SJSA1 (cell line): ENCODE measurements around the gene GDPD3. TPM values are rescaled to one million over a fixed set of nuclear protein-coding genes. Genes with fewer than 3 reads are reported as not detected.
A peak's percentile ranks its signal among the peaks of the same experiment; 100 is the strongest.

Experiments
- DNase-seq, 2 experiments: peaks; one replicate each; pipeline ENCODE4 v3.0.0-alpha.2; 2015 to 2020; ENCODE audit warnings: low spot score in 2 of 2, low read depth in 1 of 2
- H3K27ac ChIP-seq: fragments of 250-450 bp; sonication (Bioruptor Pico); 2 replicates; pipeline ENCODE4 v1.5.1; 2020; ENCODE audit warnings: mild to moderate bottlenecking, moderate library complexity
- H3K27me3 ChIP-seq: fragments of 250-450 bp; sonication (Bioruptor Pico); replicated peaks from 2 replicates; pipeline ENCODE4 v1.5.1; 2020; ENCODE audit warnings: mild to moderate bottlenecking, moderate library complexity
- H3K36me3 ChIP-seq: fragments of 250-450 bp; sonication (Bioruptor Pico); 2 replicates; pipeline ENCODE4 v1.5.1; 2020; ENCODE audit warnings: mild to moderate bottlenecking
- H3K4me1 ChIP-seq: fragments of 250-450 bp; sonication (Bioruptor Pico); replicated peaks from 2 replicates; pipeline ENCODE4 v1.6.1; 2021; ENCODE audit warnings: mild to moderate bottlenecking
- H3K4me3 ChIP-seq: fragments of 250-450 bp; sonication (Bioruptor Pico); 2 replicates; pipeline ENCODE4 v1.5.1; 2020; ENCODE audit warnings: mild to moderate bottlenecking
- H3K9me3 ChIP-seq: fragments of 250-450 bp; sonication (Bioruptor Pico); replicated peaks from 2 replicates; pipeline ENCODE4 v1.5.1; 2020; ENCODE audit warnings: mild to moderate bottlenecking
- total RNA-seq: library from RNA; depleted of rRNA; stranded (reverse); fragments of >200 nt; shearing (Covaris generic); gene quantifications from 2 replicates; pipeline ENCODE4 v1.2.3, GENCODE V29; 2014

The GDPD3 gene
- total RNA-seq, 1 experiment from 2014 or later, result 0.50 TPM

DNA sequence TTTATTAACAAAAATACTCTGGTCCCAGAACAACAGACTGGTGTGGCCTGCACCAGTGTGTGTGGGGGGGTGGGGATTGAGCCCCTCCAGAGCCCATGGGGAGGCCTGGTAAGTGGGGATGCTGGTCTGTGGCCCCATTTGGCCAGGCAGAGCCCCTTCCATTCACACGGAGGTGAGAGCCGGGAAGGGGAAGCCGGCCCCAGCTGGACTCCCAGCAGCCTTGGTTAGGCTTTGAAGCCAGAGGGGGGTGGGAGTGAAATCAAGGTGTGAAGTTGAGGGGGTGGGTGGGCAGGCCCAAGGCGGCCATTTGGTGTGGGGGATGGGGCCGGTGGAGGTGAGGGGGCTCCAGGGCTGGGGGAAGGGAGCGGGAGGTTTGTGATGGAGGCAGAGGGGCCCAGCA lies 27.5 kb downstream of the GDPD3 start:
- DNase-seq, result no peak
- Histone ChIP-seq H3K4me1 (no peaks in the 10 kb centered on the region; the same call in 1 of the 2 replicates), H3K9me3 (no peaks in the 10 kb centered on the region), H3K27ac (no peak overlapping the region), H3K27me3 (no peaks in the 10 kb centered on the region), H3K4me3 (no peak overlapping the region), H3K36me3 (peaks cover 52% of the 10 kb centered on the region)

DNA sequence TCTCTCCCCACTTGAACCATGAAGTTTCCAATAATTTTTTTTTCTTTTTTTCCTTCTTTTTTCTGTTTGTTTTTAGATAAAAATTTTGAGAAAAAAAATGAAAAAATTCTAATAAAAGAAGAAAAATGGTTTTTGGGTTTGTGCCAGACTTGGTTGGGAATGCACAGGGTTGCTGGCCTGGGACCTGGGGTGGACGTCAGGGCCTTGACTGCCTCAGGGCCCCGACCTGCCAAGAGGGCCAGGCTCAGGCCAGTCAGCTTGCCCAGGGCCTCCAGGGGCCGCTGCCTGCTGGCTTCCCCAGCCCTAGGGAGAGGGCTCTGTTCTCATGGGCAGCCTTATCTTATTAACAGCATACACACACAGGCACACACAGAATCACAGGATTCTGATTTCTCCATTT lies 28.1 kb downstream of the GDPD3 start:
- Histone ChIP-seq H3K27ac (no peak overlapping the region), H3K4me3 (no peak overlapping the region), H3K36me3 (peaks cover 58% of the 10 kb centered on the region), H3K9me3 (no peaks in the 10 kb centered on the region), H3K4me1 (no peaks in the 10 kb centered on the region; the same call in 1 of the 2 replicates), H3K27me3 (no peaks in the 10 kb centered on the region)
- DNase-seq, result no peak

DNA sequence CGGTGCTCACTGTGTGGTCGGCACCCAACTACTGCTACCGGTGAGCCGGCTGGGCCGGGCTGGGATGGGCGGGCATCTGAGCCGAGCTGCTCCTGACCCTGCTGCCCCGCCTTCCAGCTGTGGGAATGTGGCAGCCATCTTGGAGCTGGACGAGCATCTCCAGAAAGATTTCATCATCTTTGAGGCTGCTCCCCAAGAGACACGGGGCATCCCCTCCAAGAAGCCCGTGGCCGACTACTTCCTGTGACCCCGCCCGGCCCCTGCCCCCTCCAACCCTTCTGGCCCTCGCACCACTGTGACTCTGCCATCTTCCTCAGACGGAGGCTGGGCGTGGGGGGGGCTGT lies 28.5 kb downstream of the GDPD3 start:
- H3K4me3 ChIP-seq, result no peak overlapping the region
- no peaks in the 10 kb centered on the region for H3K4me1 ChIP-seq
- no peak for DNase-seq
- H3K36me3 ChIP-seq, result peaks cover 63% of the 10 kb centered on the region
- H3K9me3 ChIP-seq, result no peaks in the 10 kb centered on the region
- no peak overlapping the region for H3K27ac ChIP-seq
- no peaks in the 10 kb centered on the region for H3K27me3 ChIP-seq

DNA sequence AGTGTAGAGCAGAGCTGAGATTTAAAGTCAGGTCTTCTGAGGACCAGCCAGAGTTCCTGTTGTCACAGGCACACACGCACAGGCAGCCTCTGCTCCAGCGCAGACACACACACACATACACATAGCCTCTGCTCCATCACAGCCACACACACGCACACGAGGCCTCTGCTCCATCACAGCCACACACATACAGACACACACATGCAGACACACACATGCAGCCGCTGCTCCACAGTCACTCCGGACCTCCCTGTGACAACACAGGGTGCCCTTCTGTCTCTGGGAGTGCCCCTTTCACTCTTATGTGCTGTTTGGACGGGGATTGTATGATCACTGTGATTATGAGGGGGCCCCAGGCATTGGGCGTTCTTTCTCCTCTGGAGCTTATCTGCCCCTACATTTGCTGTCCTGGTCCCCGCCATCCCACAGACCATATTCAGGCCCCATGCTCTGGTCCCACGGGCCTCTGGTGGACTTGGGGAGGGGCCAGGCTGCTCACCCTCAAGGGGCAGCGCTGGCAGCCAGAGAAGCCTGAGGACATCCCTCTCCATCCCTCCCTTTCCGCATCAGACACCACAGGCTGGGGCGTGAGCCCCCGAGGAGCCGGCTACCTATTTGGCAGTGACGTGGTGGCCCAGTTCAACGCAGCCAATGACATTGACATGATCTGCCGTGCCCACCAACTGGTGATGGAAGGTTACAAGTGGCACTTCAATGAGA lies 29.1 kb downstream of the GDPD3 start:
- no peaks in the 10 kb centered on the region for H3K4me1 ChIP-seq
- H3K27ac ChIP-seq, result no peak overlapping the region
- no peaks in the 10 kb centered on the region for H3K9me3 ChIP-seq
- peaks cover 68% of the 10 kb centered on the region for H3K36me3 ChIP-seq
- no peaks in the 10 kb centered on the region for H3K27me3 ChIP-seq
- H3K4me3 ChIP-seq, result no peak overlapping the region
- DNase-seq, result no peak

DNA sequence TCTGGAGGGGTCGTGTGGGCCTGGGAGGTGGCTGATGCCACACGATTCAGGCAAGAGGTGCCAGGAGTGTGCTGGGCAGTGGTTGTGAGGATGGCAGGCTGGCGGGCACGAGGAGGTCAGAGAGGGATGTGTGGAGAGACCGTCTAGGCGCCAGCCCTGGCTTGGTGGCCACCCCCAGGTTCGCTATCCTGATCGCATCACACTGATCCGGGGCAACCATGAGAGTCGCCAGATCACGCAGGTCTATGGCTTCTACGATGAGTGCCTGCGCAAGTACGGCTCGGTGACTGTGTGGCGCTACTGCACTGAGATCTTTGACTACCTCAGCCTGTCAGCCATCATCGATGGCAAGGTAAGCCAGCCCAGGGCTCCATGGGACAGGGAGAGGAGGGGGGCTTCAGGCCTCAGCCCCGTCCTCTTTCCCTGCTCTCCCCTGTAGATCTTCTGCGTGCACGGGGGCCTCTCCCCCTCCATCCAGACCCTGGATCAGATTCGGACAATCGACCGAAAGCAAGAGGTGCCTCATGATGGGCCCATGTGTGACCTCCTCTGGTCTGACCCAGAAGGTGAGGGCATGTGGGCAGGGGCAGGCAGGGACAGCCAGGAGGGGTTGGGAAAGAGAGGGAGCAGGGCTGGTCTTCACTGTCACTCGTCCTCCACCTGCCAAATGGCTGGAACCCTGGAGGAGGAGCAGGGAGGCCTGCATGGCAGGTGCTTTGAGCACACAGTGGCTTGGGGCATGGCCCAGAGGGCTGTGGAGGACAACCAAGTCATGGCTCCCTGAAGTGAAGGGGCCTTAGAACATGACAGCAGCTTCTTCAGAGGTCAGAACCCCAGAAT lies 29.9 kb downstream of the GDPD3 start:
- Histone ChIP-seq H3K27ac (no peak overlapping the region), H3K9me3 (no peaks in the 10 kb centered on the region), H3K4me1 (no peaks in the 10 kb centered on the region), H3K36me3 (peaks cover 74% of the 10 kb centered on the region), H3K27me3 (no peaks in the 10 kb centered on the region), H3K4me3 (no peak overlapping the region)
- DNase-seq, result no peak

DNA sequence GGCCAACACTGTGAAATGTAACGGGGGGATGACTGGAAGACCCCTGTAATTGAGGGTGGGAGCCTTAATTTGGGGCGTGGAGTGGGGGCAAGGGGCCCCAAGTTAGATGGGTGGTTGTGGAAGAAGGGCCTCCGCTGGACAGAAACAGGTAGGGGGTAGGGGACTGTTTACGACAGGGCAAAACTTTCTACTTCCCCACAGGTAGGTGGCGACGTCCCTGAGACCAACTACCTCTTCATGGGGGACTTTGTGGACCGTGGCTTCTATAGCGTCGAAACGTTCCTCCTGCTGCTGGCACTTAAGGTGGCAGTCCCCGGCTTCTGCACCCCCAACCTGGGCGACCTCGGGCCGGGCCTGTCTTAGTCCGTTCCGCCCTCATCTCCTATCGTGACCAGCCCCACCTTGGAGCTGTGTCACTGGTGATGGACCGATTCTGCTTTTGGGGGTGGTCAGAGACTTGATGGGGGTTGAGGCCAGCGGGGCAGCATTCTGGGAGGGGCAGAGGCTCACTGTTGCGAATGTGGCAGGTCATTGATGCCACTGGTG lies 30.7 kb downstream of the GDPD3 start:
- Histone ChIP-seq H3K4me3 (no peak overlapping the region), H3K36me3 (peaks cover 83% of the 10 kb centered on the region), H3K9me3 (no peaks in the 10 kb centered on the region), H3K27ac (no peak overlapping the region), H3K4me1 (peaks cover 1% of the 10 kb centered on the region), H3K27me3 (no peaks in the 10 kb centered on the region)
- DNase-seq, result no peak

DNA sequence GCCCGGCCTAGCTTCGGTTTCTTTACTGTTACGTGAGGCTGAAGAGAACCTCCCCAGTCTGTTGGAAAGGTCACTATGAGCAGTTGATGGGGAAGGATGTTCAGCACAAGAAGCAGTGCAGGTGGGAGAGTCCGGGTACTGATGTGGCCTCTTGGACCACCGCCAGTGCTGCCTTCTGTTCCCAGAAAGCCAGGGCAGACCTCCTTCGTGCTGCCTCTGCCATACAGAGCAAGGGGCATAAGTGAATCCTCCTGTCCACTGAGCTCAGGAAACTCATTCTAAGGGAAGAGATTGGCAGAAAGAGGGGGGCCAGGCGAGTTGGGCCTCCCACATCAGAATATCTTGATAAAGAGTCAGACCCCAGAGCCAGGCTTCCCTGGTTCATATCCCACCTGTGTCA lies 33.9 kb downstream of the GDPD3 start:
- peaks cover 17% of the 10 kb centered on the region for H3K4me1 ChIP-seq
- H3K27ac ChIP-seq, result no peak overlapping the region
- no peak overlapping the region for H3K4me3 ChIP-seq
- no peaks in the 10 kb centered on the region for H3K9me3 ChIP-seq
- peaks cover 86% of the 10 kb centered on the region for H3K36me3 ChIP-seq
- no peak for DNase-seq
- no peaks in the 10 kb centered on the region for H3K27me3 ChIP-seq

DNA sequence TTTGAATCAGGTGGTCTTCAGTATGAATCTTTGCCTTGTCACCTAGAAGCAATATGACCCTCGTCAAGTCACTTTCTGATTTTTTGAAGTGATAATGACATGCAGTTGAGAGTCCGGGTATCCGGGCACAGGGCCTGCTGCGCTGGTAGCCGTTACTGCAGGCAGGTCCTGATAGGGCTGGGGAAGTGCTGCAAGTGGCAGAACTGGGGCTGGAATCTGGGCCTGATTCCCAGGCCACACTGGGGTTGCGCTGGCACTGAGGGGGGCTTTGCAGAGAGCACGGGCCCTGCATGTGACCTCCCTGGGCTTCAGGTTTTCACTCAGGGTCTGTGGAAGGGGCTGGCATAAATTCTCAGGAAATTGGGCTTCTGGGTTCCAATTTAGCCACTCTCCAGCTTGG lies 34.6 kb downstream of the GDPD3 start:
- H3K4me1 ChIP-seq, result peaks cover 17% of the 10 kb centered on the region
- DNase-seq, result no peak
- no peaks in the 10 kb centered on the region for H3K27me3 ChIP-seq
- peaks cover 83% of the 10 kb centered on the region for H3K36me3 ChIP-seq
- H3K4me3 ChIP-seq, result no peak overlapping the region
- H3K9me3 ChIP-seq, result no peaks in the 10 kb centered on the region
- no peak overlapping the region for H3K27ac ChIP-seq

DNA sequence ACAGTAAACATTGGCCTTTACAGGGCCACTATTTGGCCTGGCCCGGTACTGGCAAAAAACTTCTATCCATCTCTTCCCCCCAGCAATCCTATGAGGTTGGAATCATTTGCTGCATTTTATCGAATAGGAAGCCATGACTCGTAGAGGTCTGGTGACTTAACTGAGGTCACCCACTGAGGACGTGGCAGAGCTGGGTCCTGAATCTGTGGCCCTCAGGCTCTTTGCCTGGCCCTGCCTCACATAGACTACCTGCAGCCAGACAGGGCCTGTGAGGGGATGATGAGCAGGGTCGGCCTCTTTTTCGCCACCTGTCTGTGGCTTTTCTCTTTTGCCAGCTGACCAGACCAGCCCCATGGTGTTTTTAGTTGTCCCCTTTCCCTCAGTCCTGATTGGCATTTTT lies 35.7 kb downstream of the GDPD3 start:
- DNase-seq, result no peak
- no peaks in the 10 kb centered on the region for H3K27me3 ChIP-seq
- peak overlapping the region; percentile 76; the same call in 1 of the 2 replicates for H3K4me3 ChIP-seq
- no peaks in the 10 kb centered on the region for H3K9me3 ChIP-seq
- peaks cover 78% of the 10 kb centered on the region for H3K36me3 ChIP-seq
- H3K27ac ChIP-seq, result no peak overlapping the region
- peaks cover 17% of the 10 kb centered on the region for H3K4me1 ChIP-seq

DNA sequence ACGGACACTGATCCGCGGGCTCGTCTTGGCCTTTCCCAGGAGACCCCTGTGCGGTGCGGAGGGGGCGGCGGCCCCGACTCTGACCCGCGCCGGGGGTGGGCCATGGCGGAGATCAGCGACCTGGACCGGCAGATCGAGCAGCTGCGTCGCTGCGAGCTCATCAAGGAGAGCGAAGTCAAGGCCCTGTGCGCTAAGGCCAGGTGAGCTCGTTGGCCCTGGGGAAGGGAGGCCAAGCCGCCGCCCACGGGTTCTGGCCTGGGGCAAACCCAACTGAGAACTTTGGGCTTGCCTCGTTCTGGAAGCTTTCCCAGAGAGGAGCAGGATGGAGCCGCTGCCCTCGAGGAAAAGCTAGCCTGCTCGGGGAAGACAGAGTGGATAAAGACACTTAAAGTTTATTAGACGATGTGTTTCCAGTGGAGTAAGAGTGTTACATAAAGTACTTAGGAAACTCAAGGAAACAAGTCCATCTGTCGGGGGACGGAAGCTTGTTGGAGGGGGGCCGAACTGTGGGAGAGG lies 37.0 kb downstream of the GDPD3 start:
- Histone ChIP-seq H3K27ac (peak overlapping the region; percentile 79), H3K9me3 (no peaks in the 10 kb centered on the region), H3K36me3 (peaks cover 79% of the 10 kb centered on the region), H3K4me1 (peaks cover 17% of the 10 kb centered on the region), H3K27me3 (no peaks in the 10 kb centered on the region), H3K4me3 (peak overlapping the region; percentile 76)
- no peak for DNase-seq

DNA sequence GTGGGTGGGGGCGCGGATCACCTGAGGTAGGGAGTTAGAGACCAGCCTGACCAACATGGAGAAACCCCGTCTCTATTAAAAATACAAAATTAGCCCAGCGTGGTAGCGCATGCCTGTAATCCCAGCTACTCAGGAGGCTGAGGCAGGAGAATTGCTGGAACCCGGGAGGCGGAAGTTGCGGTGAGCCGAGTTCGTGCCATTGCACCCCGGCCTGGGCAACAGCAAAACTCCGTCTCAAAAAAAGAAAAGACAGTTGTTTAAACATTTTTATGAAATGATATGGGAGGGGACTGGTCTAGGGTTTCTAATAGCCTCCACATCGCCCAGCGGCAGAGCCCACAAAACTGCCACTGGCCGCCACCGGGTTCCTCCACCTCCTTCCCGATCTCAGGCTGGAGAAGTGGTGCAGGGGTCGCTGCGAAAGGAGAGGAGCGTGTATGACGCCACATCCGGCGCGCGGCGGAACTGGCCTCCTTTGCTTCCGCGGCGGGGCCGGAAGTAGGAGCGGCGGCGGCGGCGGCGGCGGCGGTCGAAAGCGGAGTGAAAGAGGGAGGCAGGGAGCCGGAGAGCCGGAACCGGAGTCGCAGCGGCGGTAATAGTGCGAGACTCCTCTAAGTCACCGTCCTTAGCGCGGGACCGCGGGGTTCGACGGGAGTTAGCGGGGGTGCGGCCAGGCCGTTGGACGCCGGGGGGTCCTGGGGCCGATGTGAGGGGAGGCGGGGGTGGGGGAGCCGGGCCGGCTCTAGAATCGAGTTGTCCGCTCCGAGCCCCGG lies 37.6 kb downstream of the GDPD3 start, which contains the start of gene PPP4C:
TSS of gene PPP4C (plus strand) at position 492 of the 773 bp plus-strand sequence. CDS start 384 bp downstream, outside the sequence.
- Histone ChIP-seq H3K36me3 (peaks cover 79% of the 10 kb centered on the region), H3K9me3 (no peaks in the 10 kb centered on the region), H3K4me3 (peak within 1 kb of the TSS; percentile 76), H3K27ac (peak within 1 kb of the TSS; percentile 79), H3K4me1 (peaks cover 17% of the 10 kb centered on the region), H3K27me3 (no peaks in the 10 kb centered on the region)
- DNase-seq, result peak; percentile 91 to 93

DNA sequence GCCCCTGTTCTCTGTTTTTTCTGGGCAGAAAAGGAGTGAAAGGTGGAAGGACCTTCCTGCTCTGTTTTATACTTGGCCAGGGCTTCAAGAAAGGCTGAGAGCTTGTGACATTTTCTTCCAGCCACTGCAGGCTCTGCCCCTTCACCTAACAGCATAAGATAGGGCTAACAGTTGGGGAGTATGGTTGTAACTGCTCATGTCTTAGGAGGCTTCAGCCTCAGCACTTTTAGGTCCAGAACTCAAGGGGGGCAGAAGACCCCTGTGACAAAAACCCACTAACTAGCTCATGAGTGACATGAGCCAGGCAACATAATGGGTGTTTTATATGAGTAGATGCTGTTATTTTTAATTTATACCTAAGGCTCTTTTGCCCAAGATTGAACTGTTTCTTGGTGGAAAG lies 42.8 kb downstream of the GDPD3 start:
- no peak for DNase-seq
- H3K4me3 ChIP-seq, result no peak overlapping the region
- H3K27ac ChIP-seq, result no peak overlapping the region
- H3K9me3 ChIP-seq, result no peaks in the 10 kb centered on the region
- peaks cover 18% of the 10 kb centered on the region for H3K4me1 ChIP-seq
- no peaks in the 10 kb centered on the region for H3K27me3 ChIP-seq
- peaks cover 84% of the 10 kb centered on the region for H3K36me3 ChIP-seq
